ENCODE data around the gene HRH2.

- TF ChIP-seq EZH2phosphoT487 (IDR thresholded peaks at IDR 0.05; ENCODE audit: borderline replicate concordance, low read length): no peak
- no peak for TF ChIP-seq CTCF (IDR thresholded peaks at IDR 0.05; ENCODE audit: low read depth, low read length, poor library complexity, severe bottlenecking)
These were observed 29.0 kb downstream of the HRH2 start for GRCh38 chr5:175686826-175687225.
